ENCODE measurements around the gene KRT6A.

GRCh38 chr12:52513736-52514135 is 20.7 kb upstream of the KRT6A start:
- TF ChIP-seq ZNF12 (CRISPR knock-in tag; IDR thresholded peaks at IDR 0.05) (no peak), RBM39 (IDR thresholded peaks at IDR 0.05; ENCODE audit: low read depth, low read length, poor library complexity, severe bottlenecking) (no peak)
